ENCODE data around the gene FILIP1L. TPM values are rescaled to one million over a fixed set of nuclear protein-coding genes. Genes with fewer than 3 reads are reported as not detected.

Gene FILIP1L
- total RNA-seq, 1 experiment from 2014 or later, result 0.07 TPM

GRCh38 chr3:99864289-99864688 lies 250.0 kb downstream of the FILIP1L start:
- WGBS (ENCODE audit: extremely low coverage, insufficient read length, low lambda C conversion rate), result no CpG with 5 or more reads among the region's 2 CpGs
- Histone ChIP-seq H3K79me1 (ENCODE audit: insufficient read depth, low read depth, low read length, poor library complexity, severe bottlenecking) (no peaks in the 10 kb centered on the region), H2AK5ac (ENCODE audit: insufficient read length, low read length) (no peak overlapping the region), H3K4ac (ENCODE audit: low read depth, low read length) (no peak overlapping the region), H3K9me3 (ENCODE audit: control insufficient read depth, low read depth, low read length) (no peaks in the 10 kb centered on the region), H2AFZ (ENCODE audit: low read length) (no peak overlapping the region), H4K91ac (ENCODE audit: insufficient read length, low read depth, low read length) (no peak overlapping the region), H3K9ac (ENCODE audit: extremely low read depth, insufficient read length, low read length) (no peak overlapping the region), H2BK15ac (ENCODE audit: low read depth, low read length) (no peak overlapping the region), H3K23me2 (ENCODE audit: insufficient read length, low read depth, low read length, poor library complexity, severe bottlenecking) (no peaks in the 10 kb centered on the region), H3K27me3 (ENCODE audit: insufficient read depth, low read length) (no peaks in the 10 kb centered on the region; the same call in 1 of the 2 replicates), H3K4me2 (ENCODE audit: insufficient read depth, insufficient read length, low read length) (no peak overlapping the region), H4K8ac (replicated peaks; ENCODE audit: insufficient read length, low read depth, low read length) (no peak overlapping the region), H3T11ph (ENCODE audit: low read length) (no peak overlapping the region), H2BK120ac (ENCODE audit: low read depth, low read length, poor library complexity, severe bottlenecking) (no peak overlapping the region), H2BK20ac (ENCODE audit: low read depth, low read length, poor library complexity, severe bottlenecking) (no peak overlapping the region), H3K79me2 (ENCODE audit: insufficient read depth, low read length) (no peaks in the 10 kb centered on the region), H2BK12ac (ENCODE audit: insufficient read length, low read depth, low read length) (no peak overlapping the region), H3K23ac (ENCODE audit: insufficient read length, low read depth, low read length) (no peak overlapping the region), H3K56ac (ENCODE audit: insufficient read length, low read depth, low read length) (no peak overlapping the region), H3K4me1 (ENCODE audit: insufficient read depth, low read length) (peaks cover 3% of the 10 kb centered on the region; the same call in 1 of the 2 replicates), H3K18ac (ENCODE audit: insufficient read length, low read depth, low read length) (no peak overlapping the region), H3K27ac (ENCODE audit: insufficient read length, low read depth, low read length) (no peak overlapping the region), H2BK5ac (ENCODE audit: insufficient read length, low read length) (no peak overlapping the region), H4K5ac (ENCODE audit: insufficient read length, low read depth, low read length) (no peak overlapping the region), H3K14ac (ENCODE audit: insufficient read depth, low read length) (no peak overlapping the region), H4K20me1 (ENCODE audit: control insufficient read depth, insufficient read depth, insufficient read length) (no peaks in the 10 kb centered on the region)
- H3K36me3 Mint-ChIP-seq (ENCODE audit: insufficient read depth in 1 of 3, low read depth in 3 of 3), result peaks cover 6 to 9% (median 8%) of the 10 kb centered on the region in 3 experiments; a peak in 6 of 7 replicates
- peak overlapping the region in 1 of 3 experiments; percentile 7; a peak in 1 of 7 replicates for H3K27ac Mint-ChIP-seq
- H3K4me3 Mint-ChIP-seq, result no peak overlapping the region
- peaks cover 9 to 12% of the 10 kb centered on the region in 2 experiments for H3K4me1 Mint-ChIP-seq
- no peak for DNase-seq
- H3K9me3 Mint-ChIP-seq, result peaks cover 0 to 3% of the 10 kb centered on the region in 2 experiments; a peak in 2 of 5 replicates
- no peak for TF ChIP-seq CTCF (conservative IDR thresholded peaks at IDR 0.05)
- peaks cover 36% of the 10 kb centered on the region for H3K27me3 Mint-ChIP-seq (ENCODE audit: low read depth)
